Thyroid gland (tissue), 4 donors: ENCODE measurements around the gene PAX6. TPM values are rescaled to one million over a fixed set of nuclear protein-coding genes. Genes with fewer than 3 reads are reported as not detected.

ENCODE experiments used
- DNase-seq, 2 donors: peaks; one replicate each; pipeline ENCODE4 v3.0.0-alpha.2; 2019
- H3K27ac ChIP-seq, 3 donors: fragments of 200-600 bp; sonication (generic); 1 replicate in 2 of 3; 2 replicates in 1 of 3; pipeline ENCODE4 v1.5.1; 2016 to 2019; ENCODE audit warnings: mild to moderate bottlenecking in 1 of 3, moderate library complexity in 1 of 3
- H3K27me3 ChIP-seq: fragments of 200-600 bp; sonication (generic); one replicate; pipeline ENCODE4 v1.5.1; 2019
- H3K36me3 ChIP-seq, 2 donors: fragments of 200-600 bp; sonication (generic); one replicate each; pipeline ENCODE4 v1.5.1; 2016 to 2019
- H3K4me1 ChIP-seq, 2 donors: fragments of 200-600 bp; sonication (generic); one replicate each; pipeline ENCODE4 v1.5.1; 2017 to 2019
- H3K4me3 ChIP-seq, 3 donors: fragments of 200-600 bp; sonication (generic); replicated peaks in 1 of 3; 1 replicate in 2 of 3; 2 replicates in 1 of 3; pipeline ENCODE4 v1.5.1; 2016; ENCODE audit warnings: mild to moderate bottlenecking in 1 of 3
- H3K9me3 ChIP-seq: fragments of 200-600 bp; sonication (generic); one replicate; pipeline ENCODE4 v1.5.1; 2017
- CTCF ChIP-seq, 6 experiments: fragments of 200-600 bp in 3 of 6; fragments of 450-650 bp in 3 of 6; sonication (generic) in 3 of 6; IDR thresholded peaks; one replicate each; pipeline ENCODE4 v1.5.1; 2016 to 2019; ENCODE audit warnings: antibody characterized with exemption in 6 of 6, mild to moderate bottlenecking in 2 of 6, inconsistent platforms in 1 of 6, moderate library complexity in 1 of 6
- POLR2A ChIP-seq, 2 donors: fragments of 450-650 bp; IDR thresholded peaks; one replicate each; pipeline ENCODE4 v1.6.1; 2017; ENCODE audit warnings: antibody characterized with exemption in 2 of 2, mild to moderate bottlenecking in 2 of 2, moderate library complexity in 1 of 2
- WGBS, 2 donors: methylation state at CpG; one replicate each; pipeline ENCODE4 v1.1.5; 2017; 5-methylcytosine and 5-hydroxymethylcytosine counted together
- intact Hi-C: fragments of 100-400 bp; cut with DNase I; formaldehyde crosslinking; loops from one replicate; pipeline ENCODE4 v1.15.1; 2023
- total RNA-seq, 4 donors: library from RNA; depleted of rRNA; stranded (reverse); fragments of >200 nt; gene quantifications; one replicate each; pipeline ENCODE4 v1.2.3, GENCODE V29; 2016

Gene PAX6
- total RNA-seq, 4 donors from 2014 or later, result not detected

- 9 to 10% methylated on average over 18 to 35 of the region's 55 CpGs for WGBS, 2 donors
- intact Hi-C loops, result no loop called here
- Histone ChIP-seq H3K4me3 (no peak overlapping the region), H3K27ac (no peak overlapping the region), H3K9me3 (no peaks in the 10 kb centered on the region), H3K27me3 (peaks cover 91% of the 10 kb centered on the region), H3K4me1 (peaks cover 23 to 52% of the 10 kb centered on the region in 2 donors), H3K36me3 (no peaks in the 10 kb centered on the region)
- no peak for DNase-seq
- TF ChIP-seq CTCF (IDR thresholded peaks at IDR 0.05) (no peak), POLR2A (IDR thresholded peaks at IDR 0.05) (no peak)
Measured at GRCh38 chr11:31819621-31820437, 8.7 kb upstream of the PAX6 start.

GRCh38 chr11:31818874-31819331 is 7.8 kb upstream of the PAX6 start:
- Histone ChIP-seq H3K27me3 (peaks cover 91% of the 10 kb centered on the region), H3K9me3 (no peaks in the 10 kb centered on the region), H3K36me3 (no peaks in the 10 kb centered on the region), H3K27ac (no peak overlapping the region), H3K4me3 (no peak overlapping the region), H3K4me1 (peaks cover 25 to 61% of the 10 kb centered on the region in 2 donors)
- 5 to 7% methylated on average over 26 of the region's 26 CpGs for WGBS, 2 donors
- DNase-seq, result no peak
- TF ChIP-seq CTCF (IDR thresholded peaks at IDR 0.05) (no peak), POLR2A (IDR thresholded peaks at IDR 0.05) (no peak)
- intact Hi-C loops, result no loop called here

- Histone ChIP-seq H3K27me3 (peaks cover 91% of the 10 kb centered on the region), H3K27ac (no peak overlapping the region), H3K36me3 (no peaks in the 10 kb centered on the region), H3K4me3 (no peak overlapping the region), H3K4me1 (peaks cover 30 to 66% of the 10 kb centered on the region in 2 donors), H3K9me3 (no peaks in the 10 kb centered on the region)
- 0 to 10% methylated on average over 2 to 7 of the region's 9 CpGs for WGBS, 2 donors
- no peak for DNase-seq
- intact Hi-C loops, result no loop called here
- no peak for TF ChIP-seq CTCF (IDR thresholded peaks at IDR 0.05)
- no peak for TF ChIP-seq POLR2A (IDR thresholded peaks at IDR 0.05)
Measured at GRCh38 chr11:31818425-31818755, 7.3 kb upstream of the PAX6 start.

- 1 to 2% methylated on average over 21 to 25 of the region's 58 CpGs for WGBS, 2 donors
- Histone ChIP-seq H3K27ac (no peak overlapping the region), H3K36me3 (no peaks in the 10 kb centered on the region), H3K9me3 (no peaks in the 10 kb centered on the region), H3K4me1 (peaks cover 36 to 72% of the 10 kb centered on the region in 2 donors), H3K4me3 (no peak overlapping the region), H3K27me3 (peaks cover 91% of the 10 kb centered on the region)
- DNase-seq, result no peak
- no peak for TF ChIP-seq CTCF (IDR thresholded peaks at IDR 0.05)
- TF ChIP-seq POLR2A (IDR thresholded peaks at IDR 0.05), result no peak
- intact Hi-C loops, result no loop called here
Measured at GRCh38 chr11:31817621-31818424, 6.7 kb upstream of the PAX6 start.
